GM19455 (cell line): ENCODE data around the gene FBN2.

Experiments used
- ATAC-seq: cut with Tn5 transposase; IDR thresholded peaks from one replicate; pipeline ENCODE4 v1.9.1; 2021; ENCODE audit not compliant: unreplicated experiment

Gene FBN2

DNA sequence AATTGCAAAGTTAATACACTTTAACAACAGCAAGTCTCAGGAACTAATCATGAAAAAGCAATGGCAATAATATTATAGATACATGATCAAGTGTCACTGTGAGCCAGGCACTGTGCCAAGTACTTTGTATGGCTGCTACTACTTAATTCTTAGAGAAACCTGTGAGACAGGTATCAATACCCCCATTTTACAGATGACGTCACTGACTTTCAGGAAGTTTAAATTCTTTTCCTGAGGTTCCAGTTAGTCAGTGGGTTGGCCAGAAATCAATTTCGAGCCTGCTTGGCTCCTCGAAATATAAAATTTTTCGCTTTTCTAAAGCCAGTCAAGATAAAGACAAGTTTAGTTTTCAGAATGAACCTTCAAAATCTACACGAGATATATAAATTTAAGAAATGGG lies 324.2 kb downstream of the FBN2 start:
- no peak for ATAC-seq

DNA sequence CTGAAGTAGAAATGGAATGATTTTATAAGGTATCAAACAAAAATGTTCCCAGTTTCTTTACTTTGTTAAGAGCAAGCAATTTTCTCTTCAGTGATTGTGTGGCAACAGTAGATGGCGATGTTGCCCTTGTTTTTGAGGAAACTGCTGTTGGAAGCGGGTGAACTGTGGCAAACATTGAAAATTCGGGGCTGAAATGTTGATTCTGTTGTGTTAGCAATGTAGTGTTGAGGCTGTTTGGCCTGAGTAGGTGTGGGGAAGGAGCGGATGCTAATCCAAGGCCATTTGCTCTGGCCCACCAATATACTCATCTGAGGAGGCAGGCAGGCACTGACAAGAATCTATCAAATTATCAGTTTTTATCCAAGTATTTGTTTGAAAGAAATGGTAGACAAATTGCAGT lies 324.7 kb downstream of the FBN2 start:
- ATAC-seq, result peak; percentile 74

DNA sequence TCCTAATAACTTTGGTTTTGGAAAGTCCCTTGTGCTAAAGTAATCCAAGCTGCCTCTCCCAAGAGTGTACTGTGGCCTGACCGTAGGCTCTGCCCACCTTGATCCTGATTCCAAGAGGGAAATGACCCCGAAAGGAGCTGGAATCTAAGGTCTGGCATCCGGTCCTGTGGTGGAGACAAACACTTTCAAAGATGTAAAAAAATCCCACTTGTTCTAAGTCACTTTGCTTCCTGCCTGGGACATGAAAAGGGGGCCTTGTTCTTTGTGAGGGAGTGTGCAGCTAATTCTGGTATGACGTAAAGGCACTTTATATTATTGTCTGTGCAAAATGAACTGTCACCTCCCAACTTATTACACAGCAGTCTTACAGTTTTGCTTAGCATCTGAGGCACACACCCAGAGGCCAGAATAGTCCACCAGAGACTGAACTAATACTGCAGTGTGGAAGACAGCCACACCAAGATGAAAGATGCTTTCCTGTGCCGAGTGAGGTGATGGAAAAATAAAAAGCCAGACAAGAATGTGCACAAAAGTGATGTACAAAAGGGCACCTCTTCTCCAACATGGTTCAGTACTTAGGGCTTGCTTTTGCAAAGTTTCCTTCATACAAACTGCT lies 325.7 kb downstream of the FBN2 start:
- no peak for ATAC-seq

DNA sequence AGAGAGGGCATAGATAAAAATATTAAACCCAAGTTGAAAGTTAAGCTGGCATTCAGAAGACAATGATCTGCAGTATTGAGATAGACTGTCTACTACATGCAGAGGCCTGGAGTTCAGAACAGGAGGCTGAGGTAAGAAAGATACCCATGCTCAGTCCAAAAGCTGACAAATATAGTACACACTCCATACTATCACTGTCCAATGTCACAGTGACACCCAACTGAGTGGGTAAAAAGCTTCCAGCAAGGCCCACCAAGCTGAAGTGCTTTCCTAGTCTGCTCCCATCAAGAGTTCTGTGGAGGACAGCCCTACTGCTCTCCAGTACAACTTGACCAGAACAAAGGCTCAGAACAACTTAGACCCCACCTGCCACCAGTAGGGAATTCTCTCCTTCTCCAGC lies 329.6 kb downstream of the FBN2 start:
- ATAC-seq, result no peak
